Spleen (tissue), 7 donors: ENCODE measurements around the gene LMF1.

Experiments
- CTCF ChIP-seq, 11 experiments: fragments of 200-600 bp in 7 of 11; fragments of 450-650 bp in 4 of 11; sonication (generic) in 4 of 11; IDR thresholded peaks in 8 of 11; conservative IDR thresholded peaks in 3 of 11; 1 replicate in 7 of 11; 2 replicates in 4 of 11; pipeline versions ENCODE4 v1.4.0 to v1.8.0; 2016 to 2021; ENCODE audit warnings: antibody characterized with exemption in 11 of 11, inconsistent platforms in 4 of 11, mild to moderate bottlenecking in 1 of 11
- POLR2A ChIP-seq, 3 donors: fragments of 450-650 bp; IDR thresholded peaks; one replicate each; pipeline ENCODE4 v1.5.1; 2017; ENCODE audit warnings: antibody characterized with exemption in 3 of 3, mild to moderate bottlenecking in 1 of 3
- donor health status: DM: no; HTN: no; CAD: no; lungs with moderate emphysema.
- donor health status: DM: no; HTN: no; CAD: no.
- donor health status: DM: no; HTN: no; CAD: no.

GRCh38 chr16:1008085-1008484 is 37.3 kb upstream of the LMF1 start:
- TF ChIP-seq CTCF (IDR thresholded peaks at IDR 0.05 in 8 of 11, conservative IDR thresholded peaks at IDR 0.05 in 3 of 11): no peak
- no peak for TF ChIP-seq POLR2A (IDR thresholded peaks at IDR 0.05)
